SKM-1 (cell line): ENCODE data around the gene GFRA4.
"Not testable (repeated sequence)": the region's sequence is repeated elsewhere in the genome, so short reads cannot be mapped to it uniquely, and the experiment has no call there.

ENCODE experiments used
- DNase-seq: peaks from one replicate; lab custom pipeline; 2025; ENCODE audit not compliant: unreplicated experiment; lab: John Stamatoyannopoulos, UW

Gene GFRA4

DNA sequence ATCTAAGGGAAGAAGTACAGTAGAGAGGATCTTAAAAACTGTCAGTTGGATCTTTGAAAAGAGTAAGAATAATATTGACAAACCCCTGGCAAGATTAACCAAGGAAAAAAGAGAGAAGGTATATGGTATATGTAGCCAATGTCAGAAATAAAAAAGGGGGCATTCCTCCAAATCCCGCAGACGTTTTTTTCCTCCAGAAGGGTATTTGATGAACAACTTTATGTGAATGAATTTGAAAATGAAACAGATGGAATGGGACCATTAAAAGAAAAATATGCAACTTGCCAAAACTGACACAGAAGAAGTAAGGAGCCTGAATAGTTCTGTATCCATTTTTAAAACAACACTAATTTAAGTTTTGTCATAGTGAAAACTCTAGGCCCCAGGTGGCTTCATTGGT, 35.7 kb downstream of the GFRA4 start:
- no peak for DNase-seq

DNA sequence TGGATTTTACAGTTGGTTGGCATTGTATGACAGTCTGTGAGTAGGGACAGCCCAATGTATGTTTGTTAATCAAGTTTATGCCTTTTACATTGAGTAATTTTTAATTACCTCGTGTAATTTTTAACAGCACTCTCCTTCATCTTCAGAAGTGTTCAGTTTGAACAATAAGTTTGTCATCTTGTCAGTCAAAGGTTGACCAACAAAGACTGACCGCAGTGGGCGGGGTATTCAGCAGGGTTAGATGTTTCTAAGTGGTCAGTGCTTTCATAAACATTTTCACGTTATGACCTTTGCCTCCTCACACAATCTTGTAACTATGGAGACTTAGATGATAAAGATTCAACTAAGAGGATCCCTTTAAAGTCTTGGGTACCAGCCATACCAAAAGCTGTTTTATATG, 40.8 kb downstream of the GFRA4 start:
- no peak for DNase-seq

DNA sequence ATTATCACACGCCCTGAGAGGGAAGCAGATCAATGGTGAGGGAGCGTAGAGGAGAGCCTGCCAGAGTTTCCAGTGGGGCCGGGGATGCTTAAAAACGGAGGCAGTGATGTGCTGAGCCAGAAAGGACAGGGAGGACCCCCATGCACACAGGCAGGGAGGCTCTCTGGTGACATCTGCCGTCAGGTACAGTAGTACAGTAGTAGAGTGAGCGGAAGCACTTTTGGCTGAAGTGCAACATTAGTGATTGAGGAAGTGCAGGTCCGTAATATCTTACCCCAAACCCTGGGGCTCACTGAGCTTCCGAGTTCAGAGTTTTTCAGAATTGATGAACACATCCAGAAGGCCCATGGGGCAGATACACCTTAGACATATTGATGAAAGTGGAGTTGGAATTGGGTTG, 42.1 kb downstream of the GFRA4 start:
- no peak for DNase-seq

DNA sequence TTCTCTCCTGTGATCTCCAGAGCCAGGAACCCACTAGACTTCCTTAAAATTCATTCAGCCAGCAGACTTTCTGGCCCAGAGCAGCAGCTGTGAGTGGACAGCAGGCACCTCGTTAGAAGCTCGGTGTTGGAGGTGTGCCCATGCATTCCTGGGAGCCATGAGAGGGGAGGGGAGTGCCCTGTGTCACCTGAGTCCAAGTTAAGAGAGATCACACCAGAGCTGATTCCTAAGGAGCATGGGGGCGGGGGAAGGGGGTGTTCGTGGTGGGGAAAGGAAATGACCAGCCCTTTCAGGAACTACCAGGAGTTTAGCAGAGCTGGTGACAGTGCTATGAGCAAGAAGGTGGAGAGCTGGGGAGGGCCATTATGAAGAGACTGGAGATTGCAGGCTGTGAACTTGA, 46.9 kb downstream of the GFRA4 start:
- DNase-seq: no peak

DNA sequence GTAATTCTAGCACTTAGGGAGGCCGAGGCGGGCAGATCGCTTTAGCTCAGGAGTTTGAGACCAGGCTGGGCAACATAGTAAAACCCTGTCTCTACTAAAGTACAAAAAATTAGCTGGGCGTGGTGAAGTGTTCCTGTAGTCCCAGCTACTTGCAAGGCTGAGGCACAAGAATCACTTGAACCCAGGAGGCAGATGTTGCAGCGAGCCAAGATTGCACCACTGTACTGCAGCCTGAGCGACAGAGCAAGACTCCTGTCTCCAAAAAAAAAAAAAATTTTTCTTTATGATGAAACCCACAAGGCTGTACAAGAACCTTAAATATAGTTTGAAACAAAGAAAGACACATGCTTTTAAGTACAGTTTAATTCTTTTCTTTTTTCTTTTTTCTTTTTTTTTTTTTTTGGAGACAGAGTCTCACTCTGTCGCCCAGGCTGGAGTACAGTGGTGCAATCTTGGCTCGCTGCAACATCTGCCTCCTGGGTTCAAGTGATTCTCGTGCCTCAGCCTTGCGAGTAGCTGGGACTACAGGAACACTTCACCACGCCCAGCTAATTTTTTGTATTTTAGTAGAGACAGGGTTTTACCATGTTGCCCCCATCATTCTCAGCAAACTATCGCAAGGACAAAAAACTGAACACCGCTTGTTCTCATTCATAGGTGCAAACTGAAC, 47.9 kb downstream of the GFRA4 start:
- DNase-seq: not testable (repeated sequence)

DNA sequence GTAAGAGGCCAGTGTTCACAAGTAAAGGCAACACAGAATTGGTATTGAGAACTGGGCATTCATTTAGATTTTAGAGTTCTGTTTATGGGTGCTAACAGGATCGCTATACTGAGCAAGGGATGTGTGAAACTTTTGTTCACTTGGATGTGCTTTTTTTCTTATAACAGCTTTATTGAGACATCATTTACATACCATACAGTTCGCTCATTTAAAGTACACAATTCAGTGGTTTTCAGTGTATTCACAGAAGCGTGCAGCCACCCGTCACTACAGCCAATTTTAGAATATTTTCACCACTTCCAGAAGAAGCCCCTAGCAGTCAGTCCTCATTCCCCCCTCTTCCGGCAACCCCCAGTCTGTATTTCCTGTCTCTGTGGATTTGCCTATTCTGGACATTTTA, 48.7 kb downstream of the GFRA4 start:
- DNase-seq: no peak

DNA sequence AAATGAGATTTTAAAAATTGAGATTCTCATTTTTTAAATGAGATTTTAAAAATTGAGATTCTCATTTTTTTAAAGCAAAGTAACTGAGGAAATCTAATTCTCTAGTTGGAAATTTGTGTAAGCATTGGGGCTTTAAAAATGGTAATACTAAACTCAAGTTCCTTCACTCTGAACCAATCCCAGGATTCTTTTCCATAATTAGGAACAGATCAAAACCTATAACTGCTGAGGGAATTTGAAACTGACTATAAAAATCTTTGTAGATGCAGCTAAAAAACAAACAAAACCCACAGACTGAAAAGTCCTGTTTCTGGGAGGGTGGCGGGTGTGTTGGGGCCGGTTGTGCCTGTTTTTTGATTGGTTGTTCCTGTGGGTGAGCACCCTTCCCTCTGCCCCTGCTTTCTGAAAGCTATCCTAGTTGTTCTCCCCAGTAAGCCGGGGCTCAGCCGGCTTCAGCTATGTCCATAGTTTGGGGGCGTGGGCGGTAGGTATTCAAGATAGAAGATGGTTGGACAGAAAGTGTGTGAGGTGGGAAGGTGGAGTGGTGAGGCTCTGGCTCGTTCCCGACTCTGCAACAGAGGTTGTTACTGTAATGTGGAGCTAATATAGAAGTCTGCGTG, 49.3 kb downstream of the GFRA4 start:
- DNase-seq: no peak

DNA sequence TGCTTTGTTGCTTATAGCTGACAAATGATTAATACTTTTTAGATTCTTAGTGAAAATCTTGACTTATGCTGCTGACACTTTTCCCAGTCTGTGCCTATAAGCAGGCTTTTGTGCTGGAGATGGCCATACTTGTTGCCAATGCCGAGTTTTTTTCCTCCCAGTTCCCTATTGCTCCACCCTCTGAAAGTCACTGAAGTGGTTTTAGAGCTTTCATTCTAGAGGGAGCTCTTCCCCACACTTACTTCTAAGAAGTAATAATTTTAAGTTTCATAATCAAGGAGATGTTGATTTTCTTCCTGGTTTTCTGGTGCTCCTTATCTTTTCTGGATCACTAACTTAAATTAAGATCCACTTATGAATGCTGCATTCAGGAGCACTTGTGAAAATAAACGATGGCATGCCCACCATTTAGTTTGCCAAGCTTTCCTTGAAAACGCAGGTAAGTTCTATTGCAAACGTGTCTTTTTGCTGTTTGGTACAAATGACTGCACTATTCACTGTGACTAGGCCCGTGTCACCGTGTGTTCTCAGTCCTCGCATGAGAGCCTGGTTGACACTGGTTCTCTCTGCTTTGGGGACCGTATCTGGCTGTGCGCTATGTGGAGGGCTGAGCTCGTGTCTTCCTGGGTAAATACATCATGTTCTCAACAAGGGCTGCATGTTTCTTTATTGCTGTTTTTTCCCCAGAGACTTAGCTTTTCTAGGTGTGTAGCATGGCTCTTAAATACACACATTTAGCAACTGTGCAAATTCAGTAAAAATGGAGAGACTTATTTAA, 50.2 kb downstream of the GFRA4 start:
- DNase-seq: no peak

DNA sequence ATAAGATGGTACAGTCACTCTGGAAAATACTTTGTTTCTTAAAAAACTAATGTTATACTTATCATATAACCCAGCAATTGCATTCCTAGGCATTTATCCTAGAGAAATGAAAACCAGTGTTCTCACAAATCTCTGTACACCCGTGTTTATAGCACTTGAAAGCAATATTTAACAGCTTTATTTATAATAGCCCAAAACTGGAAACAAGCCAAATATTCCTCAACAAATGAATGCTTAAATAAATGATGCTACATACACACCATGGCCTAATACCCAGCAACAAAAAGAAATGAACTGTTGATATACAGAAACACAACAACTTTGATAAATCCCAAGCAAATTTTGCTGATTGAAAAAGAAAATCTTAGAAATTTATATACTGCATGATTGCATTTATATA, 51.3 kb downstream of the GFRA4 start:
- no peak for DNase-seq
